NCI-H2196 (cell line): ENCODE data around the gene NAAA.
"Not testable (repeated sequence)": the region's sequence is repeated elsewhere in the genome, so short reads cannot be mapped to it uniquely, and the experiment has no call there.

Experiments
- DNase-seq: peaks from one replicate; lab custom pipeline; 2025; ENCODE audit not compliant: unreplicated experiment; lab: John Stamatoyannopoulos, UW

The NAAA gene

GRCh38 chr4:75920327-75920726, 20.5 kb downstream of the NAAA start:
- DNase-seq: no peak

- no peak for DNase-seq
Observed at GRCh38 chr4:75919920-75920319, 20.9 kb downstream of the NAAA start.

GRCh38 chr4:75916091-75916661, 24.6 kb downstream of the NAAA start:
- no peak for DNase-seq

DNA sequence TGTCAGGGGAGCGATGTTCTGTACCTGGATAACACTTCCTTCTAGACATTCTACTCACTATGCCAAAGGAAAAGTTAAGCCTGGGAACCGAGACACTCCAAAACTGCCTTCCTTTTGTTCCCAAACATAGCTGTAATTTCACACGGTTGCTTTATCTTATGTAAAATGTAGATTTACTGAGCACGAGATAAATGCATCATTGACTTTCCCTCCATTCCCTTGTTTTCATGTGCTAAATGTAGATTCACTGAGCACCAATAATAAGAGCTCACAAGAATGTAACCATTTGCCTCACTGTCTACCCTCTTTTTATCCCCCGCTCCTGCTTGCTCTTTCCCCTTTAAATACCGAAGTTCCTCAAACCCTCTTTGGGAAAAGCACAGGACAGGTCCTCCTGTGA, 27.8 kb downstream of the NAAA start:
- DNase-seq: no peak

DNA sequence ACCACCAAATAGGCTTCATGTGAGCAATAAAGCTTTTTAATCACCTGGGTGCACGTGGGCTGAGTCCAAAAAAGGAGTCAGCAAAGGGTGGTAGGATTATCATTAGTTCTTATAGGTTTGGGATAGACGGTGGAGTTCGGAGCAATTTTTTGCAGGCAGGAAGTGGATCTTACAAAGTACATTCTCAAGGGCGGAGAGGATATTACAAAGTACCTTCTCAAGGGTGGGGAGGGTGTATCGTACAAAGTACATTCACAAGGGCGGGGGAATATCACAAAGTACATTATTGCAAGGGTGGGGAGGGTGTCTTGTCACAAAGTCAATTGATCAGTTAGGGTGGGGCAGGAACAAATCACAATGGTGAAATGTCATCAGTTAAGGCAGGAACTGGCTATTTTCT, 30.0 kb downstream of the NAAA start:
- not testable (repeated sequence) for DNase-seq

GRCh38 chr4:75909405-75909804, 31.4 kb downstream of the NAAA start:
- no peak for DNase-seq

DNA sequence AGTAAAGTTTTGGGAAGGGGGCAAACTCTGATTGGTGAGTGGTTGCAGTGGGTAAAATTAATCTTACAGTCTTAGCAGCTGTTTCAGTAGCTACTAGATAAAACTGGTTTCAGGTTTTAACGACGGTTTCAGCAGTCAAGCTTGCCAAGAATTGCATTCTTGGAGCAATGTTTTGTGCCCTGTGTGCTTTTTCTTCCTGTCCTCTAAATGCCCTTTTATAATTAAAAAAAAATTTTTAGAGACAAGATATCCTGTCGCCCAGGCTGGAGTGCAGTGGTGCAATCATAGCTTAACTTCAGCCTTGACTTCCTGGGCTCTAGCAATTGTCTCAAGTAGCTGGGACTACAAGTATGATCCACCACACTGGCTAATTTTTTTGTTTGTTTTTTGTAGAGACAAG, 32.3 kb downstream of the NAAA start:
- DNase-seq: no peak

- DNase-seq: no peak
Observed at GRCh38 chr4:75907966-75908365, 32.8 kb downstream of the NAAA start.

DNA sequence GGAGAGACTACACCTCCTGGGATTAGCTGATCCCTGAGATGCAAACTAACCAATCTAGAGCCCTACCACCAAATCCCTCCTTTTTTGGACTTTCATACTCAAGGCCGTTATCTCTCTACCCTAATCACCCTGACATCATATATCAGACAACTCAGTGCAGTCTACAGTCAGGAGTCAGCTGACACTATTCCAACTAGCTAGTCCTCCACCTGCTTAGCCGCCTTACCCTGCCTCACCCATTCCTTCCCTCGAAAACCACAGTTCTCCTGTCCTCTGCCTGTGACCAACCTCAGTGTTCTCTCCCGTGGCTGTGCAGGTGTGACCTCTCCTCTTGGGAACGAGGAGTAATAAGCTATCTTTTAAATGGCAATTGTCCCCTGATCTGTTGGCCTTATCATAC, 36.7 kb downstream of the NAAA start:
- no peak for DNase-seq

DNA sequence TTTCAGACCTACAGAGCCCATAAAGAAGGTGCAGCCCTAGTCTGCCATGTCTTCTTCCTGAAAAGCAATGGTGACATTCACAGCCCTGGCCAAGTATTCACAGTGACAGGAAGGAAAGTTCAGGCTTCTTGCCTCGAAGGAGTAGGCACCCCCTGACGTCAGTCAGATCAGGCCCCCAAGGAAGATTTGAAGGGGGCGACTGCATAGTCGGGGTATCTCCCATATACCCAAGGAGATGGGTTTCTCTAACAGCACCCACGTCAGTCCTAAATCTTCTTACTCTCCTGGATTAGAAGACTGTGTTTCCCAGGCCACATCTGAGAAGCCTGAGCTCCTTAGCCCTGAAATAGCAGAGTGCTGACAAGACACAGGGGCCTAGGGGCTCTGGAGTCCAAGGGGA, 38.5 kb downstream of the NAAA start, which contains the start of gene PPEF2:
PPEF2 (minus strand) TSS at position 101 of the 400 bp plus-strand sequence. CDS start 6,127 bp downstream, outside the sequence.
- DNase-seq: no peak

GRCh38 chr4:75898536-75898935, 42.3 kb downstream of the NAAA start:
- DNase-seq: no peak

- no peak for DNase-seq
Observed at GRCh38 chr4:75895744-75896314, 45.0 kb downstream of the NAAA start.

DNA sequence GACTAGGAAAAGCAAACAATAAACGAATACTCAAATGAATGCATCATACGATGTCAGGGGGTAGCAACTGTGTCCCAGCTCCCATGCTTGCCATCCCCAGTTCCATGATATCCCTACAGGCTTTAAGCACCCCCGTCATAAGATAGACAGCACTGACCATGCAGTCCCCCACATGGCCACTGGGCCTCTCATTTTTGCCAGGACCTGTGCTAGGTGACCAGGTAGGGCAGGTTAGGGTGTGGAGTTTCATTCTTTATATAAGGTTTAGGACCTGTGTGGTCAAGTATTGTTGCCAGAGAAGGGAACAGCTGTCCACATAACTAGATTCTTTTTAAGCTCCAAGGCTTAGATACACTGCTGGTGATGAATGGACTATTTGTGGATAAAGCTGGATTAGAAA, 48.3 kb downstream of the NAAA start:
- DNase-seq: no peak

GRCh38 chr4:75891611-75892010, 49.2 kb downstream of the NAAA start:
- DNase-seq: no peak

DNA sequence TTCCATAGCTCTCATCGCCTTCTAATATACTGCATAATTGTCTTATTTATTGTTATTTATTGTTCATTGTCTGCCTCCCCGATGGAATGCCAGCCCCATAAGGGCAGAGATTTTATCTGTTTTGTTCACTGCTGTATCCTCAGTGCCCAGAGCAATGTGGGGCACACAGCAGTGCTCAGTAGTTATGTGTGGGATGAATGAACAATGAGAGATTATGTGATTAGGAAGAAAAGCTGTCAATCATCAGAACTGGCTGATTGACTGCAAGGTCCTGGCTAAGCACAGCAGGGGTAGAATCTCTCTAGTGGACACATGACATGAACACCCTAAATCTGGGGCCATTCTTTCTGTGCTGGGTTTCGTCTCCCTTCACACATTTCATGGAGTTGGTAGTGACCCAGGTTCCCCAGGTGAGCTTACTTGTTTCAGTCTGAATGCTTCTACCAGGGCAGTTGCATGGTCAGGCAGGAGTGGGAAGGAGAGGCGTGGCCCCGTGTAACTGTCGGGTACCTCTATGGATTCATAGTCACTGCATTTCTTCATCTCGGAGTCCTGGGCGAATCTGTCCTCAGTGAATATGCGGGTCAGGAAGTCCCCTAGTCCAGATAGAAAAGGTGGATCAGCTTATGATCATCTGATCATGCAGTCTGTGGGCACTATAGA, 51.1 kb downstream of the NAAA start:
- DNase-seq: no peak

- DNase-seq: no peak
Observed at GRCh38 chr4:75886104-75886503, 54.7 kb downstream of the NAAA start.

GRCh38 chr4:75881476-75881875, 59.3 kb downstream of the NAAA start:
- no peak for DNase-seq

GRCh38 chr4:75880278-75880677, 60.5 kb downstream of the NAAA start:
- DNase-seq: no peak

GRCh38 chr4:75878246-75878756, 62.5 kb downstream of the NAAA start:
- DNase-seq: no peak

DNA sequence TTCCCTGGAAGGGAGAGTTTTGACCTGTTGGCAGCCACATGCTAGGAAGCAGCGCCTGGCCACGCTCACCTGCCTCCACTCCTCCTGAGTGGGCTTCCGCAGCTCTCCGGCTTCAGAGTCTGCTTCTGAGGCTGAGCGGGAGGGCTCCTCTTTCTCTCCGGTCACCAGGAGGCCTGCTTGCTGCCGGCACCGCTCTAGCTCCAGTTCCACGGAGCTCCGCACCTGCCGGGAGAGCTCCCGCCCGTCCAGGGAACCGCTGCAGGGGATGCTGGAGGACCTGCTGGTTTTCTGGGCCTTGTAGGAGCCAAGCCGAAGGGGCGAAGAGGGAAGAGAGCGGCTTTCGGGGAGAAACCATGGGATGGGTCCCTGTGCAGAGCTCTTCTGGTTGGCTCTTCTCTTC, 64.6 kb downstream of the NAAA start:
- DNase-seq: no peak

DNA sequence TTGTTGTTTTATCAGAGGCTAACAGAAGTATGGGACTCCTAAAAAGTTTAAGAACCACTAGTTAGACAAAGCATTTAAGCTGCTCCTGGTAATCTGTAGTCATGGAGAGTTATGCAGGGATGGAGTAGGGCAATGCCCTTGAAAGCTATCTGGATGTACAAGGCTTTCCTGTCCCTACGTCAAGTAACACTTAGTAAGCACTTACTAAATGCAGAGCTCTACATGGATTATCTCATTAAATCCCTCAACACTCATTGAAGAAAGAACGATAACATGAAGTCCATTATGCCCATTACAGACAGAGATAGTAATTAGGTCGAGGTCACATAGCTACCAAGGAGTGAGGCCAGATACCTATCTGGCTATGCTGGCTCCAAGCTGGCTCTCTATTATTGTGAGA, 71.7 kb downstream of the NAAA start:
- DNase-seq: no peak

DNA sequence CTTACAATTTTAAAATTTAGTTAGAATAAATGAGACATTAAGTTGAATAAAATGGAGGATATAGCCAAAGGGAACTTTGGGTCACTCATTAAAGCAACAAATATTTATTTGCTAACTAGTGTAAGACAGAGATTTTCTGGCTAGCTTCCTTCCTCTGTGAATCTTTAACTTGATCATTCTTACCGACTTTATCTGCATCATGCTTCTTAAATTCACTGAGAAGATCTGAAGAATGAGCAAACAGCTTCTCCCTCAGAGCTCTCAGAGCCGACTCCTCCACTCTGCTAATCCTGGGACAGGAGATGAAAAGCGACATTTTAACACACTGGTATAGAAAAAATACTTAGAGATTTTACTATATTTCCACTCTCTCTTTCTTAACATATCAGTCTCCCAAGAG, 73.7 kb downstream of the NAAA start:
- DNase-seq: no peak
